HG03108 (cell line): ENCODE measurements around the gene C15orf39.
"Not testable (repeated sequence)": the region's sequence is repeated elsewhere in the genome, so short reads cannot be mapped to it uniquely, and the experiment has no call there.

Experiments used
- ATAC-seq: cut with Tn5 transposase; IDR thresholded peaks from one replicate; pipeline ENCODE4 v1.9.1; 2021; ENCODE audit warnings: moderate library complexity; ENCODE audit not compliant: unreplicated experiment

Gene C15orf39

DNA sequence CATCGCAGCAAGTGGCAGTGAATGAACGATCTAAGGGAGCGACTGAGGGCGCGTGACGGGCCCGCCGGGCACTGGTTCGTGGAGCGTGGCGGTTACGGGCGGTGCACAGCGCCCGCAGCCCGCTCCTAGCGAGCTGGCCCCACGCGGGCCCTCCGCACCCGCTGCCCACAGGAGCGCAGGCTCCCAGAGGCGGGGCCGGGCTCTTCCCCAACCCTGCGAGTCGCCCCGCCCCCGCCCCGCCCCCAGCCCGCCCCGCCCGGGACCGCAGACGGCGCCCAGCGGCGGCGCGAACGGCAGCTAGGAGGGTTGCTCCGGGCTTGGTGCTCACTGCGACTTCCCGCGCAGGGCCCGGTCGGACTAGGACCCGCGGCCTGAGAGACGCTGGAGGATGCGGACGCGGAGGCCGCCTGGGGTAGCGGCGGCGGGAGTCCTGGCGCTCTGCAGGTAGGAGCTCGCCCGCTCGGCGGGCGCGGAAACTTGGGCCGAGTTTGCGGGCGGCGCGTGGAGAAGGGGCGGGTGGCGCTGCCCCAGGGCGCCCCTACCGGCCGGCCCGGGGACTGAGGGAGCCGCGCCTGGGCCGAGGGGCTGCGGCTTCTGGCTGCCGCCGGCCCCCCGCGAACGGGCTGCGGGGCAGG is at the start of gene C15orf39:
C15orf39 (plus strand) TSS at position 267 of the 635 bp plus-strand sequence. CDS start 4,167 bp downstream, outside the sequence.
- peak; percentile 30 for ATAC-seq

DNA sequence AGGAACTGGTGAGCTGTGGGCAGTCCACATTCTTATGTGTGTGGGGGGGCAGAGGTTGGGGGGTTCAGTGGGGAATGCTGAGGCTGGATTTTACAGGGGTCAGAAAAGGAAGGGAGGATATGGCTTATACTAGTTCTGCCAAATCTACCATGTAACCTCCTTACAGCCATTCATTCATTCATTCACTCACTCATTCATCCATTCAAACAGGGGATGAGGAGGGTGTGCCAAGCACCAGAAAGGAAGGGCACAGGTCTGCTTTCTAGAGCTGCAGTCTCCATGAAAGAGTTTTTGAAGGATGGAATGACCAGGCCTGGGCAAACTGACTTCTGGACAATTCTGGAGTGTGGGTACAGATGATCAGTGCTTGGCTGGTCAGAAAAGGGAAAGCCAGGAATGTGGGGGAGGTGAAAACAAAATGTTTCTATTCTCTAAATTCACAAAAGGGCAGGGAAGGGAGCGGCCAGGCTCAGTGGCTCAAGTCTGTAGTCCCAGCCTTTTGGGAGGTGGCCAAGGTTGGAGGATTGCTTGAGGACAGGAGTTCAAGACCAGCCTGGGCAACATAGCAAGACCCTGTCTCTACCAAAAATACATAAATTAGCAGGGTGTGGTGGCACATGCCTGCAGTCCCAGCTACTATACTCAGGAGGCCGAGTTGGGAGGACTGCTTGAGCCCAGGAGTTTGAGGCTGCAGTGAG is 49.2 kb upstream of the C15orf39 start:
- ATAC-seq, result no peak

- ATAC-seq, result no peak
Observed at GRCh38 chr15:75153087-75153486, 48.6 kb upstream of the C15orf39 start.

- no peak for ATAC-seq
Observed at GRCh38 chr15:75153565-75154276, 48.0 kb upstream of the C15orf39 start.

DNA sequence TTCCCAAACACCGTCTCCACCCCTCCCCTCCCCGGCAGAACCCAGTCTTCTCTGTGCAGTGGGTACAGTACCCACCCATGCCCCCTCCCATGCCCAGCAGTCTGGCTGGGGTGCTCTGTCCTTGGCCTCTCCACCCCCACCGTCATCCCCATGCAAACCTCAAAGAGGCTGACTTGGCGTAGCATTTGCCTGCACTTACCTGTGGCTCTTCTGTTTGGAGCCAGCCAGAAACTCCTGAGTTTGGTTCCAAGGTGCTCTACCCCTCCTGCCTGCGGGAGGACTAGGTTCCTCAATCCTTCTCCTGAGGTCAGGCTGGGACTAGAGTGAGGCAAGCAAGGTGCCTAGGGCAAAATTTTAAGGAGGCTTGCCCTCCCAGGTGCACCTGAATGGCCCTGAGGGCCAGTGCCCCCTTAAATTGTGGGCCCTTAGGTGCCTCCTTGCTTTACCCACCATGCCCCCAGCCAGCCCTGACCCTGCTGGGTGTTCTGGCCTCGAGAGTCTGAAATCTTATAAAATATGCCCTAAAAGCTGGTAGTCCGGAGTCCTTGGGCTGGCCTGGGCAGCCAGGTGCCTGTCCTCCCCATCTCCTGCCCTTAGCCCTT is 47.1 kb upstream of the C15orf39 start:
- ATAC-seq, result no peak

GRCh38 chr15:75156326-75157215 is 45.1 kb upstream of the C15orf39 start:
- ATAC-seq, result no peak

DNA sequence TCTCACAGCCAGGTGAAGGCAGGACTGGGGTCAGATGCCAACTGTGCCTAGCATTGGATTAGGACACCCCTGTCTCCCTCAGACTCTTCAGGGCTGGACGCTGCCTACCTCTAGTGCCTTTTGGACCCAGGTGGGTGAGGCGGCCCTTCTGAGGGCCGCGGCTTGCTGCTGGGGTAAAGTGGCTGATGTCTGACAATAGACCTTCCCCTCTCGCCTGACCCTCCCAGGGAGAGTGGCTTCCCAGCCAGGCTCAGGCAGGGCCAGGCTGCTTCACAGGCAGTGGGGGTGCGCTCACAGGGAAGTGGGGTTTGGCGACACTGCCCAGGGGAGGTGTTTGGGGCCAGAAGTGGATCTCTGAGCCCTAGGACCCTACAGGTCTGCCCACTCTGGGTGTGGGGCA is 43.3 kb upstream of the C15orf39 start:
- no peak for ATAC-seq

- no peak for ATAC-seq
Observed at GRCh38 chr15:75159244-75159643, 42.4 kb upstream of the C15orf39 start.

DNA sequence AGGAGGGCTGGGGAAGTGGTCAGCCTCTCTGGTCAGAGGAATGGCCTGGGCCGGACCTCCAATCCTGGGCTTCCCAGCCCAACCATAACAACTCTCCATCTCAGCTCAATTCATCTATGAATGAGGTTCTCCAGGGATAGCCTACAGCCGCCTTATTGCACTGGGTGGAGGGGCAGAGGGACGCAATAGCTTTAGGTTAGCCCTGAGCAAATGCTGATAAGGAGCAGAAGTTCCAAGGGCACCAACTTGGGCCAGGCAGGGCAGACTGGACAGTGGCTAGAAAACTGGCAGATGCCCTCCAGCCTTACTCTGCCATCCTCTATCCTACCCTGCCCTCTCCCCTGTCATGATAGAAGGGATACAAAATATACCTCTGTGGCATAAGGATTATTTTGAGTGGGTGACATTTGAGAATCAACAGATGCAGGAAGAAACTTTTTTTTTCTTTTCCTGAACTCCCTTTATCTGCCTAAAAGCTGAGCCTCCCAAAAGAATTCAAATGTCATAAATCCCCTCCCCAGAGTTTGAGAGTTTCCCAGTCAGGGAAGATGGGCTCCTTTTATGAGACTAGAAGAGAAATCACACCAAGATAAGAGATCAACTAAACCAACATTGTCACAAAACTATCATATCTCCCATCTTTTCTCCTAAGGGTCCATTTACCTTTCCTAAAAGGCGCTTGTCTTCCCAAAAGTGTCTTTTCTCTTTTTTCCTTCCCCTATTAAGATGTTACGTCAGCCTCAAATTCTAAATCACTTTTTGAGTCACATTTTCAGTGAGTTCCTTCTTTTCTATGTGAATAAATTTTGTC is 40.4 kb upstream of the C15orf39 start:
- ATAC-seq, result no peak

DNA sequence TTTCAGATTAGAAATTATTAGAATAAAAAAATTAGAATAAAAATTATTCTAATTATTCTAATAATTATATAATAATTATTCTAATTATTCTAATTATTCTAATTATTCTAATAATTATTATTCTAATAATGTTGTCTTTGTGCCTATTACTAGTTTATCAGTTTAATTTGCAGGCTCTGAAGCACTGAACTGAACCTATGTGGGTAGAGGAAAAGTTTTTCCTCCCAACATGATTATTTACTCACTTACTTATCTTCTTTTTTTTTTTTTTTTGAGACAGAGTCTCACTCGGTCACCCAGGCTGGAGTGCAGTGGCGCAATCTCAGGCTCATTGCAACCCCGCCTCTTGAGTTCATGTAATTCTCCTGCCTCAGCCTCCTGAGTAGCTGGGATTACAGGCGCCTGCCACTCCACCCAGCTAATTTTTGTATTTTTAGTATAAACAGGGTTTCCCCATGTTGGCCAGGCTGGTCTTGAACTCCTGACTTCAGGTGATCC is 39.7 kb upstream of the C15orf39 start:
- ATAC-seq, result no peak

GRCh38 chr15:75163150-75163564 is 38.5 kb upstream of the C15orf39 start:
- ATAC-seq, result no peak

DNA sequence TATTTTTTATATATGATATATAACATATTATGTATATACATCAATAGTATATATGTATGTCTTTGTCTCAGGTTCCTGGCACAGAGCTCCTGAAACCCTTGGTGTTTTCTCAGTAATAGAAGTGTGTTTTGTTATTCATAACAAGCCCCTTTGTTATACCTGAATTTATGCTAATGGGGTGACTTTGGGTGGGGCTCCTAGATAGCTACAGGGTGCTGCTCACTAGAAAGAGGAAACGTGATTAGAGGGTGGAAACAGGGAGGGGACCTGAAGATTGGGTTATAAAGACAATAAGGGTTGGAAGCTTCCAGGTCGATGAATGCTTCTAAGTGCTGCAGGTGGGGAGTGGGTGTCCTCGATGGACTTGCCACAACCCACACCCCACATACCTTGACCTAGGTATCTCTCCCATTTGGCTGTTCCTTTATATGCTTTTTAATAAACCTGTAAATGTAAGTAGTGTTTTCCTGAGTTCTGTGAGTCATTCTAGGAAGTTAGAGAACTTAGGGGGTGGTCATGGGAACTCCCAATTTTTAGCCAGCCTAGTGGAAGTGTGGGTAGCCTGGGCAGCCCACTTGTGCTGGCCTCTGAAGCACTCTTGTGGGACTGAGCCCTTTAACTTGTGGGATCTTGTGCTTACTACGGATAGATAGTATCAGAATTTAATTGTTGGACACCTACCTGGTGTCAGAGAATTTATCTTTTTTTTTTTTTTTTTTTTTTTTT is 36.9 kb upstream of the C15orf39 start:
- no peak for ATAC-seq

DNA sequence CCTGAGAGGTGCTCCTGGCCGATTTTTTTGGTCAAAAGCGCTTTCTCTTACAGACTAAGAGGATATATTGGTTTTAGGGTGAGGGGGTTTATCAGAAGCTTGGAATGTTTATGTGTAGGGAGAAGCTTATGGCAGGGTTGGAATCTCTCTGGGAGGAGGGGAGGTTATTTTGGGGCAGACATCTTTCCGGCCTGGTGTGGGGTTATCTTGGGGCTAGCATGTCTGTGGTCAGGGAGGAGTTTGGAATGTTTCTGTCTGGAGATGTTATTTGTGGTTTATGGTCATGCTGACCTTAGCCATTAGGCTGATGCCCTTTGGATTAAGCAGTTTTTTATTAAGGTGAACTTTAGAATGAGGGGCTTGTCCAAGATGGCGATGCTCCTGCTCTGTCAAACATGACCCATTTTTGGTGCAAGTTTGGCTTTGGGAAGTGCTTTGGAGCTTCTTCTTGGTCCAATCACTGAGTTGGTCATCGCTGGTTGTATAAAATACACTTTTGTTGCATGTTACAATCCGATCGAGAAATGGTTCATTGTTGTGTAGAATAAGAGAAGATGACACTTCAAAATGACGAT is 35.1 kb upstream of the C15orf39 start:
- not testable (repeated sequence) for ATAC-seq

DNA sequence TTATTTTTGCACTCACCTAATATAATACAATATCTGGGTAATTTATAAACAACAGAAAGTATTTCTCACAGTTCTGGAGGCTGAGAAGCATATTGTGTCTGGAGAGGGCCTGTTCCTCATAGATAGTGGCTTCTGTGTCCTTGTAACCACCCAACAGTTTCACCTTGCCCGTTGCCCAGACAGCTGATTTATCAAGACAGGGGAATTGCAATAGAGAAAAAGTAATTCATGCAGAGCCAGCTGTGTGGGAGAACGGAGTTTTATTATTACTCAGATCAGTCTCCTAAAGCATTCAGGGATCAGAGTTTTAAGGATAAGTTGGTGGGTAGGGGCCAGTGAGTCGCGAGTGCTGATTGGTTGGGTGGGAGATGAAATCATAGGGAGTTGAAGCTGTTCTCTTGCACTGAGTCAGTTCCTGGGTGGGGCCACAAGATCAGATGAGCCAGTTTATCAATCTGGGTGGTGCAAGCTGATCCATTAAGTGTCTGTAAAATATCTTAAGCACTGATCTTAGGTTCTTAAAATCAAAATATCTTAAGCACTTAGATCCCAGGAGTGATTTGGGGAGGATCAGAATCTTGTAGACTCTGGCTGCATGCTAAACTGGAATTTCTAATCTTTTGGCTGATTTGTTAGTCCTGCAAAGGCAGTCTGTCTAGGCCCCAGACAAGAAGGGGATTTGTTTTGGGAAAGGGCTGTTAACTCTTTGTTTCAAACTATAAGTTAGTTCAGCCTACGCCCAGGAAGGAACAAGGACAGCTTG is 33.9 kb upstream of the C15orf39 start:
- ATAC-seq, result no peak

- no peak for ATAC-seq
Observed at GRCh38 chr15:75168374-75168773, 33.3 kb upstream of the C15orf39 start.

GRCh38 chr15:75170203-75170602 is 31.5 kb upstream of the C15orf39 start:
- ATAC-seq, result no peak

DNA sequence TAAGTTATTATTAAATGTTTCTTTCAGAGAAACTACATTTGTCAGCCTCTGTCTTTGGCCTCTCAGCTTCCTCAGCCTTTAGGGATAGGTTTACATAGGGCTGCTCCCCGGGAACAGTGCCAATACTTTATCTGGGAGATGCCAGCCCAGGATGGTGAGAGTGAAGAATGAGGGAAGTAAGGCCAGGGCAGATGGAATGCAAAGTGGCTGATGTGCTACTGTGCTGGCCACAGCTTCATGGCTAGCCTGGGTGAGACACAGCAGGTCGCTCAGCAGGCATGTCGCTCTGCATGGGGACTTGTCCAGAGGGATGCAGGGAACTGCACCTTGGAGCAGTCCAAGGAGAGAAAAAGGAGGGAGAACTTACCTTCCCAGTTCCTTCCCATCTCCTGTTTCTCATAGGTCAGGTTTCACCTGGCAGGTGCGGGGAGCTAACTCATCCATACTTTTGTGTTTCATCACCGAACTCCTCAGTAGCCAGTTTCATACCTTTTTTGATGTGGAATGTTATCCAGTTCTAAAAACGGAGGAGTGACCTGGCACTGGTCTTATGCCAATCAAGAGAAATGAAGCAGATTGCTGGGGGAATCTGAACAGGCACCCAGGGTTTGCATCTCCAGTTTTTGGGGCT is 30.9 kb upstream of the C15orf39 start:
- no peak for ATAC-seq
